LNCaP clone FGC (cell line): Measurements from ENCODE around the gene SERINC5.
A peak's percentile ranks its signal among the peaks of the same experiment; 100 is the strongest.
"Not testable (repeated sequence)": the region's sequence is repeated elsewhere in the genome, so short reads cannot be mapped to it uniquely, and the experiment has no call there.

Source experiments
- DNase-seq: peaks from one replicate; pipeline ENCODE4 v3.0.0-alpha.2; 2011; ENCODE audit warnings: low read depth
- H3K4me3 ChIP-seq: 2 replicates; pipeline ENCODE4 v1.5.1; 2011; ENCODE audit warnings: mild to moderate bottlenecking, low read depth, low read length, control low read depth
- TF ChIP-seq, protein P1 (sequence below): IDR thresholded peaks from 2 replicates; pipeline ENCODE4 v1.5.1; 2012; ENCODE audit warnings: mild to moderate bottlenecking; ENCODE audit not compliant: control insufficient read depth, insufficient read depth; ENCODE audit errors: extremely low read depth

The SERINC5 gene

DNA sequence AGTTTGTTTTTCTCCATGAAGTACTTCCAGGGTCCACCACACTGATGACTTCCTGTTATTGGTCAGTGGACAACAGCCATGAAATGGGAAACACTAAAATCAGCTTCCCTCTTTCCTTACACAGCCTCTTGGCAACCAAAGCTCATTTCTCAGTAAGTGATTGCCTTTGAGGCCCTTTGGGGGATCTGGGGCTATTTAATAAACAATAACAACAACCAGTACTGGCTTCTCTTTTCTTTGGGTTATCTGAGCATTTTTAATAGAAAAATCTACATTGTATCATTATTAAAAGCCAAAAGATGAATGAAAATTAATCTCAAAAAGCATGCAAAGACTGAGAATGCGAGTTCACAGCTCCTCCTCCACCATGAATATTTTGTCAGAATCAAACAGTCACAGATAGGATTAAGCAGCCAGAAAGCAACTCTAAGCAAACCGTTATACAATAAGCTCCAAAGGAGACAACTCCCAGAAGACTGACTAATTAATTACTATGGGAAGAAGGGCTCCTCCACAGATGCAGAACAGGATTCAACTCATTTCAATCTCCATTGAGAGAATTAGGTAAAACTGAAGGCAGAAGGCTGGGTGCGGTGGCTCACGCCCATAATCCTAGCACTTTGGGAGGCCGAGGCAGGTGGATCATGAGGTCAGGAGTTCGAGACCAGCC lies 68.3 kb downstream of the SERINC5 start:
- H3K4me3 ChIP-seq: peak overlapping the region; percentile 12
- no peak for DNase-seq
- TF ChIP-seq, protein P1, sequence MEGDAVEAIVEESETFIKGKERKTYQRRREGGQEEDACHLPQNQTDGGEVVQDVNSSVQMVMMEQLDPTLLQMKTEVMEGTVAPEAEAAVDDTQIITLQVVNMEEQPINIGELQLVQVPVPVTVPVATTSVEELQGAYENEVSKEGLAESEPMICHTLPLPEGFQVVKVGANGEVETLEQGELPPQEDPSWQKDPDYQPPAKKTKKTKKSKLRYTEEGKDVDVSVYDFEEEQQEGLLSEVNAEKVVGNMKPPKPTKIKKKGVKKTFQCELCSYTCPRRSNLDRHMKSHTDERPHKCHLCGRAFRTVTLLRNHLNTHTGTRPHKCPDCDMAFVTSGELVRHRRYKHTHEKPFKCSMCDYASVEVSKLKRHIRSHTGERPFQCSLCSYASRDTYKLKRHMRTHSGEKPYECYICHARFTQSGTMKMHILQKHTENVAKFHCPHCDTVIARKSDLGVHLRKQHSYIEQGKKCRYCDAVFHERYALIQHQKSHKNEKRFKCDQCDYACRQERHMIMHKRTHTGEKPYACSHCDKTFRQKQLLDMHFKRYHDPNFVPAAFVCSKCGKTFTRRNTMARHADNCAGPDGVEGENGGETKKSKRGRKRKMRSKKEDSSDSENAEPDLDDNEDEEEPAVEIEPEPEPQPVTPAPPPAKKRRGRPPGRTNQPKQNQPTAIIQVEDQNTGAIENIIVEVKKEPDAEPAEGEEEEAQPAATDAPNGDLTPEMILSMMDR: no peak

DNA sequence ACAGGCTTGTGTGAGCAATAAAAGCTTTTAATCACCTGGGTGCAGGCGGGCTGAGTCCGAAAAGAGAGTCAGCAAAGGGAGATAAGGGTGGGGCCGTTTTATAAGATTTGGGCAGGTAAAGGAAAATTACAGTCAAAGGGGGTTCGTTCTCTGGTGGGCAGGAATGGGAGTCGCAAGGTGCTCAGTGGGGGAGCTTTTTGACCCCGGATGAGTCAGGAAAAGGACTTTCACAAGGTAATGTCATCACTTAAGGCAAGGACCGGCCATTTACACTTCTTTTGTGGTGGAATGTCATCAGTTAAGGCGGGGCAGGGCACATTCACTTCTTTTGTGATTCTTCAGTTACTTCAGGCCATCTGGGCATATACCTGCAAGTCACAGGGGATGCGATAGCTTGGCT lies 70.3 kb downstream of the SERINC5 start:
- not testable (repeated sequence) for H3K4me3 ChIP-seq, DNase-seq

DNA sequence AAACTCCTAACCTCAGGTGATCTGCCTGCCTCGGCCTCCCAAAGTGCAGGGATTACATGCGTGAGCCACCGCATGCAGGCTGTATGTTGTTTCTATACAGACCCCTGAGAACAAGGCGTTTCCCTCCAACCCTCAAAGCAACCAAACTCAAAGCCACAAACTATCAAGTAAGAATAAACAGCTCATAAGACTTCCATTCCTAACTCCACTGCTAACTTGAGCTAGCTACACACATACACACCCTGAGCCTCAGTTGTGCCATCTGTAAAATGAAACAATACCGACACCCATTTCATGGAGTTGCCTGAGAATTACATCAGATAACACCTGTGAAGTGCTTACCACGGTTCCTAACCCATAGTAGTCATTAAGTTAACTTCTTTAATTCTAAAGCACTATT lies 70.8 kb downstream of the SERINC5 start:
- H3K4me3 ChIP-seq: no peak overlapping the region
- TF ChIP-seq, protein P1: no peak
- DNase-seq: no peak

DNA sequence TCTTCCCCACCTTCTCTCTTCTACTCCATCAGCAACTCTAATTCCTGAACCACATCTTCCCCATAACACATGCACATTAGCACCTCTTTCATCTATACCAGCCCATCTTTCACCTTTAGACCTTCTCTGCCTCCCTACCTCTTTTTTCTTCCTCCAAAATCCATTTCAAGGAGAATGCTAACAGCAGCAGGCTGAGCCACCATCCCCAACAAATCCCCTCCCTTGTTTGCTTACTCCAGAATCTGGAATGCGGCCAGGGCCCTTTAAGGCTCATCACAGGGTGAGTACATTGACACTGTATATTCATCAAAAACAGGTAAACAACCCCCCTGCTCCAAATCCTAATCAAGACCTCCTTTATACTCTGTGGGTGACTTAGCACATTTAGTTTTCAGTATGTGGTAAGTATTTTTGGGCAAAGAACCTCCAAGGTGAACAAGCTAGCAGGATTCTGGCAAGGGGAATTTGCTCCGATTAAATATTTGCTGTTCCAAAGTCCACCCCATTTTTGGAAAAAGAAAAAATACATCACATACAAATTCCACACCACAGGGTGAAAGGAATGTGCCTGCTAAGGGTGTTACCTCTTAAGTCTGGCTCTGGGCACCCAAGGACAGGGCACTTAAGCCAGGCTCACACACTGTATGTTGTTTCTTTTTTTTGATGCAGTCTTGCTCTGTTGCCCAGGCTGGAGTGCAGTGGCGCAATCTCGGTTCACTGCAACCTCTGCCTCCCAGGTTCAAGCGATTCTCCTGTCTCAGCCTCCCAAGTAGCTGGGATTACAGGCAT lies 71.4 kb downstream of the SERINC5 start:
- TF ChIP-seq, protein P1: no peak
- H3K4me3 ChIP-seq: no peak overlapping the region
- DNase-seq: peak; percentile 46

DNA sequence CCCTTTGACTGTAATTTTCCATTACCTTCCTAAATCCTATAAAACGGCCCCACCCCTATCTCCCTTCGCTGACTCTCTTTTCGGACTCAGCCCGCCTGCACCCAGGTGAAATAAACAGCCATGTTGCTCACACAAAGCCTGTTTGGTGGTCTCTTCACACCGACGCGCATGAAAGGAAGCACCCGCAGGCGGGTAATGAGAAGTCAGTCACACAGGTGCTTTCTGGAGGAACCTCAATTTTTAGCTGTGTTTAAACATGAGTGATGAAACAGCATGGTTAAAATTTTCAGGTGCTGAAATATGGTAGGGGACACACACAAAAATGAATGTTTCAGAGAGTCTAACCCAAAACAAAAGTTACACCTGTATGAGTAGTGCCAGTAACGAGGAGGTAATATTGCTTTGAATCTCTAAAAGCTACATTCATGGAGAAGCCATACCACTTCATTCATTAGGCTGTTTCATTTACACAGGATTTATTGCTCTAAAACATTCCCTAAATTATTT lies 72.1 kb downstream of the SERINC5 start:
- DNase-seq, H3K4me3 ChIP-seq: not testable (repeated sequence)

DNA sequence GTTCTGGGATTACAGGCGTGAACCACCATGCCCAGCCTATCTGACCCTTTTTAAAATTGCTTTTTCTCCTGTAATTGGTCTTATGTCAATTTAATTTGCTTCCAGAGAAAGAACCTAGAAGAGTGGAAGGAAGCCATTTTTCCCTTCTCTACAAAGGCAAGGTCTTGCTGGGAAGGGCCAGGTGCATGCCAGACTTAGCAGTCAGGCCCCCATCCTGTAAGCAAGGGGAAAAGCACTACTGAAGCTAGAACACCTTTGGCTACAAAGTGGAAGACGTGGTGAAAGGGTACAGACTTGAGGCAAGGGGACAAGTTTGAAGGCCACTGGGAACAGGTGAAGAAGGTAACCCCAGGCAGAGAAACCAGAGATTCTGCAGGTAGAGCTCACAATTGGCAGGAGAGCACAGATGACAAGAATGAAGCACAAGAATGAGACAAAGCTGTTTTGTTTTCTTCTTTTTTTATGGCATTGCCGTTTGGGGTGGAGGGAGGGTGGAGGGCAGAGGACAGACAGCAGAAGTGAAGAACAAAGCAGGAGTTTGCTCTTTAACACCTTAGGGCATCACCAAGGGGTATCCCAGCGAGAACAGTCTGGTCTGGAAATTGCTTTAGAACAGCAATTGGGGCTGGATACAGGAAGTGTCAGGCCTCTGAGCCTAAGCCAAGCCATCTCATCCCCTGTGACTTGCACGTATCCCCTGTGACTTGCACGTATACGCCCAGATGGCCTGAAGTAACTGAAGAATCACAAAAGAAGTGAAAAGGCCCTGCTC lies 72.9 kb downstream of the SERINC5 start:
- TF ChIP-seq, protein P1: no peak
- DNase-seq: no peak
- H3K4me3 ChIP-seq: no peak overlapping the region

DNA sequence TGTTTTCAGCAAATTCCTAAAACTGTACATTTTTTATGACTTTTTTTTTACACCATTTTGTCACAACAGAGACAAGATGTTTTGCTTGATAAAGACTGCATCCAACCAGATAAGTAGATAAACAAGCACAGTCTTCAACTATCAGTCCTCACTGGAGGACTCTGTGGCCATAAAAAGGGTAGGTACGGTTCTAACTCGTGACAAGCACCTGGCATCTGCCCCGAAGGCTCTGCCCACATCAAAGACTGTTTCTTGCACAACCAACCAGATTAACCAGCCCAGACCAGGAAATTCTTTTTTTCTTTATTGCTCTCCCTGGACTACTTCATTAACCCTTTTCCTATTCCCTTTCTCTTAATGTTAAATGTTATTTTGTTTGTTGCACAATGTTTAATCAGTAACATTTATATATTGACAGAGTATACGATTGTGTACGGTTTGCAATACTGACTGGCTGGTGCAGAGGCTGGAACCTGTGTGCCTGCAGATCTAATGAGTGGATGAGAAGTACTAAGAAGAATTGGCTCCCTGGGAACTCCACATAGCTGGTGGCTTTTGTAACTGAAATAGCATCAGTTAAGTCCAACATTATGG lies 74.1 kb downstream of the SERINC5 start:
- DNase-seq: peak; percentile 100
- no peak overlapping the region for H3K4me3 ChIP-seq

More for the DNA sequence above, 74.1 kb downstream of the SERINC5 start:
- TF ChIP-seq, protein P1: no peak
